A549 (cell line): ENCODE results near the gene IQGAP2.

Source experiments
- CEBPB ChIP-seq, 2 experiments: fragments of >200 bp in 1 of 2; sonication (Bioruptor Twin) in 1 of 2; formaldehyde crosslinking in 1 of 2; IDR thresholded peaks; 2 replicates each; pipeline ENCODE4 v1.6.1; 2012 to 2016
- CTCF ChIP-seq: fragments of >200 bp; sonication (Bioruptor Twin); formaldehyde crosslinking; IDR thresholded peaks from 3 replicates; pipeline ENCODE4 v1.5.1; 2016
- EP300 ChIP-seq, 2 experiments: fragments of >200 bp; sonication (Bioruptor Twin); formaldehyde crosslinking; IDR thresholded peaks; 2 replicates in 1 of 2; 3 replicates in 1 of 2; pipeline ENCODE4 v1.6.1; 2016 to 2017
- FOSL2 ChIP-seq, 2 experiments: fragments of 450-650 bp in 1 of 2; fragments of >200 bp in 1 of 2; sonication (Bioruptor Twin) in 1 of 2; formaldehyde crosslinking; IDR thresholded peaks; 2 replicates each; pipeline versions ENCODE4 v1.5.0 to v1.6.1; 2016 to 2020; ENCODE audit warnings: mild to moderate bottlenecking in 1 of 2, moderate library complexity in 1 of 2
- JUNB ChIP-seq: fragments of >200 bp; sonication (Bioruptor Twin); formaldehyde crosslinking; IDR thresholded peaks from 2 replicates; pipeline ENCODE4 v1.6.1; 2016
- MAX ChIP-seq: IDR thresholded peaks from 2 replicates; pipeline ENCODE4 v1.6.1; 2012
- POLR2A ChIP-seq: IDR thresholded peaks from 2 replicates; pipeline ENCODE4 v1.6.1; 2012; ENCODE audit warnings: mild to moderate bottlenecking, low read length
- RCOR1 ChIP-seq: fragments of 150-350 bp; IDR thresholded peaks from 2 replicates; pipeline ENCODE4 v1.6.1; 2014; ENCODE audit warnings: antibody characterized with exemption, low read length, low read depth
- SREBF2 ChIP-seq: fragments of 450-650 bp; IDR thresholded peaks from 2 replicates; pipeline ENCODE4 v1.6.1; 2014; ENCODE audit warnings: mild to moderate bottlenecking, moderate library complexity

- TF ChIP-seq POLR2A (no peak), CTCF (no peak), CEBPB (IDR thresholded peaks at IDR 0.05) (no peak), MAX (no peak), JUNB (no peak), EP300 (IDR thresholded peaks at IDR 0.05) (no peak), RCOR1 (no peak), SREBF2 (no peak), FOSL2 (IDR thresholded peaks at IDR 0.05) (no peak), FOSL2 (CRISPR knock-in tag; IDR thresholded peaks at IDR 0.05) (no peak)
Measured at GRCh38 chr5:76553251-76553650, 150.2 kb downstream of the IQGAP2 start.
